Thyroid gland (tissue), 4 donors: ENCODE measurements around the gene NPDC1.

ENCODE experiments used
- CTCF ChIP-seq, 6 experiments: fragments of 200-600 bp in 3 of 6; fragments of 450-650 bp in 3 of 6; sonication (generic) in 3 of 6; IDR thresholded peaks; one replicate each; pipeline ENCODE4 v1.5.1; 2016 to 2019; ENCODE audit warnings: antibody characterized with exemption in 6 of 6, mild to moderate bottlenecking in 2 of 6, inconsistent platforms in 1 of 6, moderate library complexity in 1 of 6
- POLR2A ChIP-seq, 2 donors: fragments of 450-650 bp; IDR thresholded peaks; one replicate each; pipeline ENCODE4 v1.6.1; 2017; ENCODE audit warnings: antibody characterized with exemption in 2 of 2, mild to moderate bottlenecking in 2 of 2, moderate library complexity in 1 of 2

- no peak for TF ChIP-seq CTCF (IDR thresholded peaks at IDR 0.05)
- TF ChIP-seq POLR2A (IDR thresholded peaks at IDR 0.05): no peak
These were observed 34.5 kb upstream of the NPDC1 start for GRCh38 chr9:137080260-137081122.
